Panc1 (cell line): ENCODE measurements around the gene NHP2. TPM values are rescaled to one million over a fixed set of nuclear protein-coding genes. Genes with fewer than 3 reads are reported as not detected.

Experiments used
- ATAC-seq: fragments of 200-7000 bp; cut with Tn5 transposase; 2 replicates; pipeline ENCODE4 v1.9.1; 2020; ENCODE audit warnings: mild to moderate bottlenecking, moderate library complexity
- BruUV-seq: library from RNA; stranded (reverse); fragments of 400-500 nt; replicated peaks from 2 replicates; lab custom pipeline; 2021; lab: Mats Ljungman, UMichigan
- CTCF ChIA-PET: fragments of 300-600 bp; sonication (Branson Sonifier 250); formaldehyde crosslinking; loops from one replicate; lab custom pipeline; 2022; ENCODE audit warnings: antibody characterized with exemption; lab: Charles Lee
- POLR2A ChIA-PET: fragments of 300-600 bp; sonication (Branson Sonifier 250); formaldehyde crosslinking; loops from one replicate; lab custom pipeline; 2022; ENCODE audit warnings: antibody characterized with exemption; lab: Charles Lee
- DNase-seq: peaks from one replicate; pipeline ENCODE4 v3.0.0-alpha.2; 2010; ENCODE audit warnings: low read depth, low spot score
- H3K27ac ChIP-seq: 2 replicates; pipeline ENCODE4 v1.5.1; 2011; ENCODE audit warnings: mild to moderate bottlenecking, low read length, inconsistent platforms
- H3K27me3 ChIP-seq: fragments of 200-500 bp; sonication (Bioruptor generic); 2 replicates; pipeline ENCODE4 v1.6.0; 2014; ENCODE audit warnings: low read length, inconsistent platforms; ENCODE audit not compliant: control insufficient read depth, insufficient read depth
- H3K36me3 ChIP-seq: fragments of 200-500 bp; sonication (Bioruptor generic); 2 replicates; pipeline ENCODE4 v1.5.1; 2014; ENCODE audit warnings: inconsistent platforms, mild to moderate bottlenecking, low read length, moderate library complexity; ENCODE audit not compliant: control insufficient read depth, insufficient read depth
- H3K4me1 ChIP-seq: 2 replicates; pipeline ENCODE4 v1.5.1; 2011; ENCODE audit warnings: inconsistent platforms, mild to moderate bottlenecking, low read length, moderate library complexity; ENCODE audit not compliant: control insufficient read depth, insufficient read depth
- H3K4me3 ChIP-seq, 2 experiments: 2 replicates each; pipeline ENCODE4 v1.5.1; 2011 to 2012; ENCODE audit warnings: low read depth in 2 of 2, low read length in 2 of 2, mild to moderate bottlenecking in 2 of 2, inconsistent platforms in 1 of 2, moderate library complexity in 1 of 2
- H3K9me3 ChIP-seq: fragments of 200-500 bp; sonication (Bioruptor generic); 2 replicates; pipeline ENCODE4 v1.5.1; 2014; ENCODE audit warnings: low read depth, mild to moderate bottlenecking, inconsistent platforms, low read length, moderate library complexity; ENCODE audit not compliant: control insufficient read depth, insufficient read depth
- POLR2AphosphoS5 ChIP-seq: IDR thresholded peaks from 2 replicates; pipeline ENCODE4 v1.6.1; 2012; ENCODE audit warnings: mild to moderate bottlenecking, low read depth, low read length, moderate library complexity
- SIN3A ChIP-seq: IDR thresholded peaks from 2 replicates; pipeline ENCODE4 v1.6.1; 2012; ENCODE audit warnings: low read depth, mild to moderate bottlenecking, low read length, moderate library complexity, borderline replicate concordance; ENCODE audit not compliant: insufficient read depth
- TCF7L2 ChIP-seq: IDR thresholded peaks from 2 replicates; pipeline ENCODE4 v1.6.1; 2011; ENCODE audit warnings: mild to moderate bottlenecking, low read depth, low read length, inconsistent platforms
- in situ Hi-C: cut with HindIII; loops from 2 replicates; pipeline ENCODE4 v1.10.0; 2016; ENCODE audit warnings: low sequenced_read_pairs, low pct_unique_long_range_greater_than_20kb
- intact Hi-C: fragments of 100-400 bp; cut with micrococcal nuclease; formaldehyde crosslinking; loops from one replicate; pipeline ENCODE4 v1.10.0; 2022; ENCODE audit not compliant: unreplicated experiment
- total RNA-seq: library from RNA; stranded (reverse); gene quantifications from one replicate; pipeline ENCODE4 v1.2.1, GENCODE V29; 2021; ENCODE audit not compliant: unreplicated experiment
- TF ChIP-seq, protein P1 (sequence below), 2 experiments: IDR thresholded peaks; 2 replicates each; pipeline ENCODE4 v1.6.1; 2011 to 2012; ENCODE audit warnings: low read depth in 2 of 2, control low read depth in 1 of 2, low read length in 1 of 2, mild to moderate bottlenecking in 1 of 2, moderate library complexity in 1 of 2; ENCODE audit not compliant: insufficient read depth in 1 of 2
- TF ChIP-seq, protein P2 (sequence below): fragments of 450-650 bp; IDR thresholded peaks from 2 replicates; pipeline ENCODE4 v1.5.1; 2017; ENCODE audit warnings: mild to moderate bottlenecking

NHP2 gene
- total RNA-seq, 1 experiment from 2014 or later: 239 TPM

DNA sequence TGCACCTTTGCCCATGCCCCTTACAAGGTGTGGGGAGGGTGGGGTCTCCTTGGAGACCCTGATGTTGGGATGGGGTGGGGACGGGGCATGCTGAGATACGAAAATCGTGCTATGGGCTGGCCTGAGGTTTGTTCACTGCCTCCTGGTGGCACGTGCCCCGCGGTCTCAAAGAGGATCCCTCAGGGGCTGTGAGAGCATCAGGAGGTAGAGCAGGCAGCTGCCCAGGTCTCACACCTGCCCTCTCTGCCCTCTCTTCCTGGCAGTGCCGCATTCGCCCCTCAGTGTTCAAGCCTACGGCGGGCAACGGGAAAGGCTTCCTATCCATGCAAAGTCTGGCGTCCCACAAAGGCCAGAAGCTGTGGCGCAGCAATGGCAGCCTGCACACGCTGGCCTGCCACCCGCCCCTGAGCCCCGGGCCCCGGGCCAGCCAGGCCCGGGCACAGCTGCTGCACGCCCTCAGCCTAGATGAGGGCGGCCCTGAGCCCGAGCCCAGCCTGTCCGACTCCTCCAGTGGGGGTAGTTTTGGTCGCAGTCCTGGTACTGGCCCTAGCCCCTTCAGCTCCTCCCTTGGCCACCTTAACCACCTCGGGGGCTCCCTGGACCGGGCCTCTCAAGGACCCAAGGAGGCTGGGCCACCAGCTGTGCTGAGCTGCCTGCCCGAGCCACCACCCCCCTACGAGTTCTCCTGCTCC is 33.6 kb downstream of the NHP2 start:
- TF ChIP-seq, protein P1, sequence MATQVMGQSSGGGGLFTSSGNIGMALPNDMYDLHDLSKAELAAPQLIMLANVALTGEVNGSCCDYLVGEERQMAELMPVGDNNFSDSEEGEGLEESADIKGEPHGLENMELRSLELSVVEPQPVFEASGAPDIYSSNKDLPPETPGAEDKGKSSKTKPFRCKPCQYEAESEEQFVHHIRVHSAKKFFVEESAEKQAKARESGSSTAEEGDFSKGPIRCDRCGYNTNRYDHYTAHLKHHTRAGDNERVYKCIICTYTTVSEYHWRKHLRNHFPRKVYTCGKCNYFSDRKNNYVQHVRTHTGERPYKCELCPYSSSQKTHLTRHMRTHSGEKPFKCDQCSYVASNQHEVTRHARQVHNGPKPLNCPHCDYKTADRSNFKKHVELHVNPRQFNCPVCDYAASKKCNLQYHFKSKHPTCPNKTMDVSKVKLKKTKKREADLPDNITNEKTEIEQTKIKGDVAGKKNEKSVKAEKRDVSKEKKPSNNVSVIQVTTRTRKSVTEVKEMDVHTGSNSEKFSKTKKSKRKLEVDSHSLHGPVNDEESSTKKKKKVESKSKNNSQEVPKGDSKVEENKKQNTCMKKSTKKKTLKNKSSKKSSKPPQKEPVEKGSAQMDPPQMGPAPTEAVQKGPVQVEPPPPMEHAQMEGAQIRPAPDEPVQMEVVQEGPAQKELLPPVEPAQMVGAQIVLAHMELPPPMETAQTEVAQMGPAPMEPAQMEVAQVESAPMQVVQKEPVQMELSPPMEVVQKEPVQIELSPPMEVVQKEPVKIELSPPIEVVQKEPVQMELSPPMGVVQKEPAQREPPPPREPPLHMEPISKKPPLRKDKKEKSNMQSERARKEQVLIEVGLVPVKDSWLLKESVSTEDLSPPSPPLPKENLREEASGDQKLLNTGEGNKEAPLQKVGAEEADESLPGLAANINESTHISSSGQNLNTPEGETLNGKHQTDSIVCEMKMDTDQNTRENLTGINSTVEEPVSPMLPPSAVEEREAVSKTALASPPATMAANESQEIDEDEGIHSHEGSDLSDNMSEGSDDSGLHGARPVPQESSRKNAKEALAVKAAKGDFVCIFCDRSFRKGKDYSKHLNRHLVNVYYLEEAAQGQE (IDR thresholded peaks at IDR 0.05; ENCODE audit: insufficient read depth in 1 of 2, low read depth in 2 of 2, low read length in 1 of 2): no peak
- TF ChIP-seq, protein P2, sequence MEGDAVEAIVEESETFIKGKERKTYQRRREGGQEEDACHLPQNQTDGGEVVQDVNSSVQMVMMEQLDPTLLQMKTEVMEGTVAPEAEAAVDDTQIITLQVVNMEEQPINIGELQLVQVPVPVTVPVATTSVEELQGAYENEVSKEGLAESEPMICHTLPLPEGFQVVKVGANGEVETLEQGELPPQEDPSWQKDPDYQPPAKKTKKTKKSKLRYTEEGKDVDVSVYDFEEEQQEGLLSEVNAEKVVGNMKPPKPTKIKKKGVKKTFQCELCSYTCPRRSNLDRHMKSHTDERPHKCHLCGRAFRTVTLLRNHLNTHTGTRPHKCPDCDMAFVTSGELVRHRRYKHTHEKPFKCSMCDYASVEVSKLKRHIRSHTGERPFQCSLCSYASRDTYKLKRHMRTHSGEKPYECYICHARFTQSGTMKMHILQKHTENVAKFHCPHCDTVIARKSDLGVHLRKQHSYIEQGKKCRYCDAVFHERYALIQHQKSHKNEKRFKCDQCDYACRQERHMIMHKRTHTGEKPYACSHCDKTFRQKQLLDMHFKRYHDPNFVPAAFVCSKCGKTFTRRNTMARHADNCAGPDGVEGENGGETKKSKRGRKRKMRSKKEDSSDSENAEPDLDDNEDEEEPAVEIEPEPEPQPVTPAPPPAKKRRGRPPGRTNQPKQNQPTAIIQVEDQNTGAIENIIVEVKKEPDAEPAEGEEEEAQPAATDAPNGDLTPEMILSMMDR: no peak
- TF ChIP-seq SIN3A: no peak
- TF ChIP-seq TCF7L2: no peak
- no peak for TF ChIP-seq POLR2AphosphoS5
- Histone ChIP-seq H3K9me3 (no peaks in the 10 kb centered on the region), H3K4me3 (no peak overlapping the region), H3K27me3 (no peaks in the 10 kb centered on the region), H3K36me3 (no peaks in the 10 kb centered on the region), H3K27ac (no peak overlapping the region), H3K4me1 (peaks cover 9% of the 10 kb centered on the region; the same call in 1 of the 2 replicates)
- CTCF ChIA-PET: interaction anchor here (0.5 to 0.8 kb wide), 3 partner anchors 13 to 43 kb away, joined by 3 to 4 read pairs (median 3); no protein-coding TSS in a partner anchor
- POLR2A ChIA-PET: no interaction called here
- no TSS peak for BruUV-seq
- ATAC-seq (no peak), DNase-seq (no peak)
- intact Hi-C loops (no loop called here), in situ Hi-C loops (no loop called here)

DNA sequence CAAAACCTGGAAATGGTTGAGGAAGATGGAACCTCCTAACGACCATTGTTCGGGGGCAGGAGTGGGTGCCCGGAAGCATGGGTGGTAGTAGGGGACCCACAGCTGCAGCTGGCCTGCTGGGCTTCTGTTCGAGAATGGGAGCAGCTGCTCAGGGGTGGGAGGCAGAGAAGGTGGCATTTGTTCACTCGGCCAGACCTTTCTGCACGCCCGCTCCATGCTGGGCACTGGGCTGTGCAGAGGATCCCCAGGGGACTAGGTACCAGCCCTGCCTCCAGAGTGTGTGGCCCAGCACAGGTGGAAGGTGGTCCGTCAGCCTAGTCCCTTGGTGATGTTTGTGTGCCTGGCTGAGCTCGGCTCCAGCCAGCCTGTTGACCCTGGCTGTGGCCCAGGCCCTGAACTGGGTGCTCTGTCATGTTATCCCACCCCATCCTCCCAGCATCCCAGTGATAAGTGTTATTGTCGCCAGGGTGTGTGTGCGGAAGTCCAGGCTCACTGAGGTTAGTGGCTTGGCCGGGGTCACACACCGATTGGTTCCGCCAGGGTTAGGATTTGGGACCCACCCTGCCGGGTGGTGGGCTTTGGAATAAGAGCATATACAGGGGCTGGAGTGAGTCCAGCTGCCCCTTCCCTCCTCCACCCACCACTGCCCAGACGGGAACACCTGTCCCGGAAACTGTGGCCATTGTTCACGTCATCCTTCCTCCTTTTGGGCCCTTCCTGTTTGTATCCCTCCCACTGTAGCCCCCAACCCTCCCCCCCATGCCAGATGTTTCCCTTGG is 35.6 kb downstream of the NHP2 start:
- DNase-seq (no peak), ATAC-seq (no peak)
- Histone ChIP-seq H3K4me1 (peaks cover 14% of the 10 kb centered on the region), H3K27me3 (no peaks in the 10 kb centered on the region), H3K27ac (no peak overlapping the region), H3K9me3 (no peaks in the 10 kb centered on the region), H3K4me3 (no peak overlapping the region), H3K36me3 (no peaks in the 10 kb centered on the region)
- in situ Hi-C loops (no loop called here), intact Hi-C loops (no loop called here)
- ChIA-PET POLR2A (no interaction called here), CTCF (no interaction called here)
- BruUV-seq: no TSS peak
- TF ChIP-seq, protein P2: no peak
- TF ChIP-seq TCF7L2: no peak
- TF ChIP-seq POLR2AphosphoS5: no peak
- TF ChIP-seq SIN3A: no peak
- TF ChIP-seq, protein P1 (IDR thresholded peaks at IDR 0.05; ENCODE audit: insufficient read depth in 1 of 2, low read depth in 2 of 2, low read length in 1 of 2): no peak
